ENCODE results near the gene CLRN1. TPM values are rescaled to one million over a fixed set of nuclear protein-coding genes. Genes with fewer than 3 reads are reported as not detected.

CLRN1 gene
- total RNA-seq, 1 donor from 2014 or later = not detected

DNA sequence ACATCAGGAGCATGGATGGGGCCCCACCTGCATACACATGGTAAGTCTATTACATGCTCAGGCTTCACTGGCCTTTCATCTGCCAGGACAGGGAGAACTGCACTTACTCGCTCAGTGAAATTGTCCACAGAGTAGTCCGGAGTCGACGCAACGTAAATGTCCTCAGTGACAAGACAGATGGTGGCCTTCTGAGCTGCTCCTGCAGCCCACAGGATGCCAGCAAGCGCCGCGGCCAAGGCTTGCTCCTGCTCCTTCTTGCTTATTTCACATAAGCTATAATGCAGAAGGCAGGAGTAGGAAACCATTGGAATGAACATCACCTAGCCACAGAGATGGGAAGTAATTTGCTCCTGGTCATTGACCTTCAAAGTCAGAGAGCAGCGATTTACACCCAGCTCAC, 81.7 kb downstream of the CLRN1 start:
- H3K4me3 ChIP-seq (ENCODE audit: low read depth, low read length) = no peak overlapping the region
- DNase-seq (ENCODE audit: low read depth) = no peak
- H3K36me3 ChIP-seq (ENCODE audit: control insufficient read depth, insufficient read depth, low read length) = no peaks in the 10 kb centered on the region
- no peaks in the 10 kb centered on the region for H3K27me3 ChIP-seq (ENCODE audit: control insufficient read depth, insufficient read depth, low read length)
- TF ChIP-seq, protein P1, sequence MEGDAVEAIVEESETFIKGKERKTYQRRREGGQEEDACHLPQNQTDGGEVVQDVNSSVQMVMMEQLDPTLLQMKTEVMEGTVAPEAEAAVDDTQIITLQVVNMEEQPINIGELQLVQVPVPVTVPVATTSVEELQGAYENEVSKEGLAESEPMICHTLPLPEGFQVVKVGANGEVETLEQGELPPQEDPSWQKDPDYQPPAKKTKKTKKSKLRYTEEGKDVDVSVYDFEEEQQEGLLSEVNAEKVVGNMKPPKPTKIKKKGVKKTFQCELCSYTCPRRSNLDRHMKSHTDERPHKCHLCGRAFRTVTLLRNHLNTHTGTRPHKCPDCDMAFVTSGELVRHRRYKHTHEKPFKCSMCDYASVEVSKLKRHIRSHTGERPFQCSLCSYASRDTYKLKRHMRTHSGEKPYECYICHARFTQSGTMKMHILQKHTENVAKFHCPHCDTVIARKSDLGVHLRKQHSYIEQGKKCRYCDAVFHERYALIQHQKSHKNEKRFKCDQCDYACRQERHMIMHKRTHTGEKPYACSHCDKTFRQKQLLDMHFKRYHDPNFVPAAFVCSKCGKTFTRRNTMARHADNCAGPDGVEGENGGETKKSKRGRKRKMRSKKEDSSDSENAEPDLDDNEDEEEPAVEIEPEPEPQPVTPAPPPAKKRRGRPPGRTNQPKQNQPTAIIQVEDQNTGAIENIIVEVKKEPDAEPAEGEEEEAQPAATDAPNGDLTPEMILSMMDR (IDR thresholded peaks at IDR 0.05; ENCODE audit: insufficient read depth, low read length, poor library complexity, severe bottlenecking) = no peak

DNA sequence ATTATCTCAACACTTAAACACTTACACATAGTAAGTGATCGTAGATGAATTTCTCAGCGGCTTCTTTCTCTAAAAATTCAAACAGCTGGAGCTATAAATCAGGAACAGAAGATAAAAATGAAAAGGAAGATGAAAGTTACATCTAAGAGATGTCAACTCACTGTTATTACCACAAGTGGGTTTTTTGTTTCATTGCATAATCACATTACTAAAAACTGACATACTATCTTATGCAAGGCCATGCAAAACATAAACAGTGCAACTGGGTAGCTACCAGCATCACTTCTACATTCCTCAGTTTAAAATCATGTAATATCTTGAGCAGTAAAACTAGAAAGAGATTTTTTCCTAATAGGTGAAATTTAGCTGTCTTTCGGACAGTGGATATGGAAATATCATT, 82.2 kb downstream of the CLRN1 start:
- no peaks in the 10 kb centered on the region for H3K27me3 ChIP-seq (ENCODE audit: control insufficient read depth, insufficient read depth, low read length)
- TF ChIP-seq, protein P1 (IDR thresholded peaks at IDR 0.05; ENCODE audit: insufficient read depth, low read length, poor library complexity, severe bottlenecking) = no peak
- DNase-seq (ENCODE audit: low read depth) = no peak
- H3K4me3 ChIP-seq (ENCODE audit: low read depth, low read length) = no peak overlapping the region
- H3K36me3 ChIP-seq (ENCODE audit: control insufficient read depth, insufficient read depth, low read length) = no peaks in the 10 kb centered on the region

DNA sequence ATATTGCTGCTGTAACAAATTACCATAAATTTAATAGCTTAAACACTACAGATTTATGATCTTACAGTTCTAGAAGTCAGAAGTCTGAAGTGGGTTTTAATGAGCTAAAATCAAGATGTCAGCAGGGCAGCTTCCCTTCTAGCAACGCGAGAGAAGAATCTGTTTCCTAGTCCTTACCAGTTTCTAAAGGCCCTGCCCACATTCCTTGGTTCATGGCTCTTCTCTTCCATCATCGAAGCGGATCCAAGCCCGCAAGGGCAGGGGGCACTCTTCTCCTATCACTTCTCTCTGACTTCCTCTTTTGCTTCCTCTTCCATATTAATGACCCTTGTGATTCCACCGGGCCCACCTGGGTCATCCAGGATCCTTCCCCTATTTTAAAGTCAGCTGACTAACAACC, 83.4 kb downstream of the CLRN1 start:
- TF ChIP-seq, protein P1 (IDR thresholded peaks at IDR 0.05; ENCODE audit: insufficient read depth, low read length, poor library complexity, severe bottlenecking) = no peak
- Histone ChIP-seq H3K27me3 (ENCODE audit: control insufficient read depth, insufficient read depth, low read length) (no peaks in the 10 kb centered on the region), H3K36me3 (ENCODE audit: control insufficient read depth, insufficient read depth, low read length) (no peaks in the 10 kb centered on the region), H3K4me3 (ENCODE audit: low read depth, low read length) (no peak overlapping the region)
- DNase-seq (ENCODE audit: low read depth) = no peak

DNA sequence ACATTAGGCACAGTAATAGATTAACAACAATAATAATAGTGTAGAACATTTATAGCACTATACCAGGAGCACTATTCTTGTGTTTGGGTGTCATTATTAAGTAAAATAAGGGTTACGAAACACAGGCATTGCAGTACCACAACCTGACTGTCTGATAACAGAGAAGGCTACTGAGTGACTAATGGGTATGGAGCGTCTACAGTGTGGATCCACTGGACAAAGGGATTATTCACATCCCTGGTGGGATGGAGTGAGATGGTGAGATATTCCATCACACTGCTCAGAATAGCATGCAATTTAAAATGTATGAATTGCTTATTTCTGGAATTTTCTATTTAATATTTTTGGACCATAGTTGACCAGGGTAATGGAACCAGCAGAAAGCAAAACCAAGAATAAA, 85.5 kb downstream of the CLRN1 start:
- Histone ChIP-seq H3K4me3 (ENCODE audit: low read depth, low read length) (no peak overlapping the region), H3K36me3 (ENCODE audit: control insufficient read depth, insufficient read depth, low read length) (no peaks in the 10 kb centered on the region), H3K27me3 (ENCODE audit: control insufficient read depth, insufficient read depth, low read length) (peaks cover 3% of the 10 kb centered on the region)
- no peak for DNase-seq (ENCODE audit: low read depth)
- TF ChIP-seq, protein P1 (IDR thresholded peaks at IDR 0.05; ENCODE audit: insufficient read depth, low read length, poor library complexity, severe bottlenecking) = no peak

DNA sequence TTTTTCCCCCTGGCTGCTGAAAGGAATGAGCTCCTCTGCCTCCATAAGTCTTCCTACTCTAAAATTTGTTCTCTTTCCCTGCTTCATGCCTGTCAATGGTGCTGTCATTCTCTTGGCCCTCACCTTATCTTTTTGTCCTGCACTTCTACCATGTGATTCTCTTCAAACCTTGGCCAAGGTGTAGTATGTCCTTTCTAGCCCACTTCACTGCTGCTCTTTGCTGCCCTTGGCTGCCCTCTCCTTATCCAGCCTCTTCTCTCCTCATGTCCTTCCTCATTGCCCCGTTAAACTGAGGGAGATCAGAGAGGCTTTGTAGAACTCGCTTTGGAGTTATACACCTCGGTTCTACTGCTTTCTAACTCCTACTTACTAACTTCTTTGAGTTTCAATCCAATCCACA, 87.0 kb downstream of the CLRN1 start:
- TF ChIP-seq, protein P1 (IDR thresholded peaks at IDR 0.05; ENCODE audit: insufficient read depth, low read length, poor library complexity, severe bottlenecking) = no peak
- no peak for DNase-seq (ENCODE audit: low read depth)
- H3K4me3 ChIP-seq (ENCODE audit: low read depth, low read length) = no peak overlapping the region
- no peaks in the 10 kb centered on the region for H3K36me3 ChIP-seq (ENCODE audit: control insufficient read depth, insufficient read depth, low read length)
- peaks cover 3% of the 10 kb centered on the region for H3K27me3 ChIP-seq (ENCODE audit: control insufficient read depth, insufficient read depth, low read length)

DNA sequence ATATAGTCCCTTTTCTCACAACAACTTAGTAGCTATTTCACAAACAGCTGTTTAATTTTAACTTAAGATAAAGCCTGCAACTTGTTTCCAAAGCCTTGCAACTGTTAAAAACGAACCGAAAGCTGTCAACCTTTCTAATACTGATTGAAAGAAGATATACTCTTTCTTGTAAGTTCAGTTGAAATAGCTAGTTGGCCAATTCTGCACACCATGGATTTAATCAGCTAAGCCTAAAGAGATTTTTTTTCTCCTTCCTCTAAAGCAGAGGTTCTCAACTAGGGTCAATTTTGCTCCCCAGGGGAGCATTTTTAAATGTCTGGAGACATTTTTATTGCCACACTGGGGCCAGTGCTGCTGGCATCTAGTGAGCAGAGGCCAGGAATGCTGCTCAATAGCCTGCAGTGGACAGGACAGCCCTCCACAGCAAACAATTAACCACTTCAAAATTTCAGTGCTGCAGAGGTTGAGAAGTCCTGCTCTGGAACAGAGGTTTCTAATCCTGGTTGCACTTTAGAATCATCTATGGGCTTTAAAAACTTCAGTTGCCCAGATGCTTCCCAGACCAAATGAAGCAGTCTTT, 93.4 kb downstream of the CLRN1 start:
- H3K36me3 ChIP-seq (ENCODE audit: control insufficient read depth, insufficient read depth, low read length) = no peaks in the 10 kb centered on the region
- TF ChIP-seq, protein P1 (IDR thresholded peaks at IDR 0.05; ENCODE audit: insufficient read depth, low read length, poor library complexity, severe bottlenecking) = no peak
- peaks cover 3% of the 10 kb centered on the region for H3K27me3 ChIP-seq (ENCODE audit: control insufficient read depth, insufficient read depth, low read length)

More for the DNA sequence above, 93.4 kb downstream of the CLRN1 start:
- no peak overlapping the region for H3K4me3 ChIP-seq (ENCODE audit: low read depth, low read length)
- DNase-seq (ENCODE audit: low read depth) = no peak
